Measurements from ENCODE around the gene HMGXB4.

- no peak for TF ChIP-seq EP300 (IDR thresholded peaks at IDR 0.05)
- TF ChIP-seq CTCF (IDR thresholded peaks at IDR 0.05) = no peak
- no peak for TF ChIP-seq POLR2AphosphoS5 (IDR thresholded peaks at IDR 0.05)
Measured at GRCh38 chr22:35218079-35218478, 39.2 kb upstream of the HMGXB4 start.

Data from gastroesophageal sphincter (tissue), 3 donors.